WI38 (cell line): ENCODE data around the gene MED25.

Source experiments
- H3K4me3 ChIP-seq: 2 replicates; pipeline ENCODE4 v1.5.1; 2011; ENCODE audit warnings: low read depth, mild to moderate bottlenecking, control low read depth, low read length
- CTCF ChIP-seq: IDR thresholded peaks from 2 replicates; pipeline ENCODE4 v1.5.1; 2012; ENCODE audit warnings: low read depth, mild to moderate bottlenecking, control low read depth, low read length

The MED25 gene

GRCh38 chr19:49809941-49810389 lies 8.1 kb upstream of the MED25 start:
- no peak overlapping the region for H3K4me3 ChIP-seq
- no peak for TF ChIP-seq CTCF

GRCh38 chr19:49811328-49811727 lies 6.8 kb upstream of the MED25 start:
- H3K4me3 ChIP-seq: no peak overlapping the region
- no peak for TF ChIP-seq CTCF

- TF ChIP-seq CTCF: no peak
- peak overlapping the region; percentile 60 for H3K4me3 ChIP-seq
Observed at GRCh38 chr19:49812452-49812996, 5.6 kb upstream of the MED25 start.

GRCh38 chr19:49812997-49813861 lies 4.9 kb upstream of the MED25 start, which contains the start of gene FUZ:
TSS of gene FUZ (minus strand) at chr19:49813292. CDS start at chr19:49813106, 186 bp downstream.
- no peak for TF ChIP-seq CTCF
- peak within 1 kb of the TSS; percentile 60 for H3K4me3 ChIP-seq

GRCh38 chr19:49814010-49814409 lies 4.1 kb upstream of the MED25 start:
- H3K4me3 ChIP-seq: no peak overlapping the region; the same call in 1 of the 2 replicates
- TF ChIP-seq CTCF: no peak

- H3K4me3 ChIP-seq: peak overlapping the region; percentile 81
- no peak for TF ChIP-seq CTCF
Observed at GRCh38 chr19:49816590-49816989, 1.5 kb upstream of the MED25 start.
